HG03460 (cell line): ENCODE data around the gene SYNDIG1.

Source experiments
- ATAC-seq: cut with Tn5 transposase; IDR thresholded peaks from one replicate; pipeline ENCODE4 v1.9.1; 2021; ENCODE audit not compliant: unreplicated experiment

The SYNDIG1 gene

GRCh38 chr20:24446811-24447210 lies 22.6 kb upstream of the SYNDIG1 start:
- no peak for ATAC-seq

- ATAC-seq, result no peak
Measured at GRCh38 chr20:24448170-24448569, 21.3 kb upstream of the SYNDIG1 start.

- no peak for ATAC-seq
Measured at GRCh38 chr20:24449026-24449720, 20.3 kb upstream of the SYNDIG1 start.

GRCh38 chr20:24450177-24450576 lies 19.3 kb upstream of the SYNDIG1 start:
- ATAC-seq, result no peak

GRCh38 chr20:24450624-24451376 lies 18.6 kb upstream of the SYNDIG1 start:
- no peak for ATAC-seq

GRCh38 chr20:24451428-24451827 lies 18.0 kb upstream of the SYNDIG1 start:
- no peak for ATAC-seq

GRCh38 chr20:24452016-24452415 lies 17.4 kb upstream of the SYNDIG1 start:
- no peak for ATAC-seq

GRCh38 chr20:24452498-24453127 lies 16.8 kb upstream of the SYNDIG1 start:
- no peak for ATAC-seq

GRCh38 chr20:24453869-24454268 lies 15.6 kb upstream of the SYNDIG1 start:
- no peak for ATAC-seq

- no peak for ATAC-seq
Measured at GRCh38 chr20:24455081-24455480, 14.3 kb upstream of the SYNDIG1 start.

GRCh38 chr20:24456398-24456781 lies 13.0 kb upstream of the SYNDIG1 start:
- ATAC-seq, result no peak

GRCh38 chr20:24458436-24458835 lies 11.0 kb upstream of the SYNDIG1 start:
- no peak for ATAC-seq

GRCh38 chr20:24459733-24460132 lies 9.7 kb upstream of the SYNDIG1 start:
- ATAC-seq, result no peak

- no peak for ATAC-seq
Measured at GRCh38 chr20:24460712-24461111, 8.7 kb upstream of the SYNDIG1 start.

GRCh38 chr20:24461848-24462247 lies 7.6 kb upstream of the SYNDIG1 start:
- ATAC-seq, result no peak

- no peak for ATAC-seq
Measured at GRCh38 chr20:24462460-24463010, 6.9 kb upstream of the SYNDIG1 start.

GRCh38 chr20:24465159-24465558 lies 4.3 kb upstream of the SYNDIG1 start:
- ATAC-seq, result no peak

- ATAC-seq, result no peak
Measured at GRCh38 chr20:24465730-24466129, 3.7 kb upstream of the SYNDIG1 start.

- ATAC-seq, result no peak
Measured at GRCh38 chr20:24468401-24469115, 871 bp upstream of the SYNDIG1 start.

- no peak for ATAC-seq
Measured at GRCh38 chr20:24469894-24470745, 691 bp downstream of the SYNDIG1 start.
